DOHH2 (cell line): ENCODE results near the gene KIF26B.

Experiments
- H3F3A ChIP-seq: fragments of 200-600 bp; sonication (generic), shearing (Covaris generic); 2 replicates; pipeline ENCODE4 v1.6.0; 2016; ENCODE audit warnings: antibody characterized with exemption, mild to moderate bottlenecking; ENCODE audit not compliant: control insufficient read depth, insufficient read depth
- H3K27ac ChIP-seq: fragments of 200-600 bp; sonication (generic); 2 replicates; pipeline ENCODE4 v1.5.1; 2014; ENCODE audit warnings: low read depth, mild to moderate bottlenecking, low read length, moderate library complexity
- H3K27me3 ChIP-seq: fragments of 200-600 bp; sonication (generic); 2 replicates; pipeline ENCODE4 v1.6.1; 2014; ENCODE audit warnings: mild to moderate bottlenecking, low read length, mixed read lengths; ENCODE audit not compliant: control insufficient read depth
- H3K36me3 ChIP-seq: fragments of 200-600 bp; sonication (generic); 2 replicates; pipeline ENCODE4 v1.6.1; 2014; ENCODE audit warnings: mild to moderate bottlenecking, low read length, moderate library complexity, mixed read lengths; ENCODE audit not compliant: control insufficient read depth
- H3K4me1 ChIP-seq: fragments of 200-600 bp; sonication (generic); 2 replicates; pipeline ENCODE4 v1.6.1; 2014; ENCODE audit warnings: mild to moderate bottlenecking, low read length, mixed read lengths; ENCODE audit not compliant: control insufficient read depth
- H3K4me2 ChIP-seq: fragments of 200-600 bp; sonication (generic); 2 replicates; pipeline ENCODE4 v1.6.0; 2014; ENCODE audit warnings: mild to moderate bottlenecking, low read length, moderate library complexity
- H3K4me3 ChIP-seq: fragments of 200-600 bp; sonication (generic); 2 replicates; pipeline ENCODE4 v1.5.1; 2014; ENCODE audit warnings: mild to moderate bottlenecking, low read length, mixed read lengths
- H3K79me2 ChIP-seq: fragments of 200-600 bp; sonication (generic); 2 replicates; pipeline ENCODE4 v1.6.1; 2014; ENCODE audit warnings: mild to moderate bottlenecking, low read length, mixed read lengths; ENCODE audit not compliant: control insufficient read depth
- H3K9me2 ChIP-seq: fragments of 200-600 bp; sonication (generic); replicated peaks from 2 replicates; pipeline ENCODE4 v1.6.1; 2014; ENCODE audit warnings: mild to moderate bottlenecking, low read length, mixed read lengths; ENCODE audit not compliant: control insufficient read depth
- H3K9me3 ChIP-seq: fragments of 200-600 bp; sonication (generic); 2 replicates; pipeline ENCODE4 v1.6.1; 2014; ENCODE audit warnings: antibody characterized with exemption, low read length, mixed read lengths; ENCODE audit not compliant: control insufficient read depth, insufficient read depth
- H4K20me1 ChIP-seq: fragments of 200-600 bp; sonication (generic); 2 replicates; pipeline ENCODE4 v1.6.0; 2014; ENCODE audit warnings: low read depth, mild to moderate bottlenecking, antibody characterized with exemption, low read length, moderate library complexity; ENCODE audit not compliant: control insufficient read depth, insufficient read depth
- EZH2phosphoT487 ChIP-seq: fragments of 200-600 bp; sonication (generic); IDR thresholded peaks from 2 replicates; pipeline ENCODE4 v1.6.1; 2017; ENCODE audit warnings: borderline replicate concordance, mild to moderate bottlenecking, antibody characterized with exemption, low read length, moderate library complexity, mixed read lengths
- TF ChIP-seq, protein P1 (sequence below): fragments of 200-600 bp; sonication (generic); IDR thresholded peaks from one replicate; pipeline ENCODE4 v1.5.1; 2014; ENCODE audit warnings: antibody characterized with exemption, mild to moderate bottlenecking, low read depth, low read length; ENCODE audit not compliant: poor library complexity, severe bottlenecking

Gene KIF26B

DNA sequence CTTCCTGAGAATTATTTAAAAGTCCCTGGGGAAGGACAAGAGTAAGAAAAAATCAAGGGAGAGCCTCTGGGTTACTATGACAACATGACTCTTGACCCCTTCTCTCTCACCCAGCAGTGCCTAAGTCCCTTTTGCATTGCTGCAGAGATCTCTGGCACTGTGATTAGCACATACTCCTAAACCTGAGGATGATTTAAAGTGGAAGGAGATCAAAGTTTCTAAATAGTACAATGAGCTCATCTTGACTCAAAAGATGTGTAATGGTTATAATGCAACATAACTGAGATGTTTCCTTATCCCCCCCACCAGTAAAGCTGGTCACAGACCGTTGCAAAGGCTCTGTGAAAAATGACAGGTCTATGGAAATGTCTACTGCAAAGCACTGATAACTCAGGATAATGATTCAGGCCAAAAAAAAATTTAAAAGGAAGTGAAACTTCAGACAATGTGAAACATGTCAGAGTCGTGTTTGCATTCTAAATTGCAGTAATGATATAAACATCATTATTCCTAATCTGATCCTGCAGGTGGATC lies 519.2 kb downstream of the KIF26B start:
- H3F3A ChIP-seq, result no peaks in the 10 kb centered on the region; the same call in 1 of the 2 replicates
- no peaks in the 10 kb centered on the region for H3K36me3 ChIP-seq
- no peaks in the 10 kb centered on the region for H3K27me3 ChIP-seq
- H3K9me2 ChIP-seq, result no peaks in the 10 kb centered on the region
- no peaks in the 10 kb centered on the region for H4K20me1 ChIP-seq
- TF ChIP-seq, protein P1, sequence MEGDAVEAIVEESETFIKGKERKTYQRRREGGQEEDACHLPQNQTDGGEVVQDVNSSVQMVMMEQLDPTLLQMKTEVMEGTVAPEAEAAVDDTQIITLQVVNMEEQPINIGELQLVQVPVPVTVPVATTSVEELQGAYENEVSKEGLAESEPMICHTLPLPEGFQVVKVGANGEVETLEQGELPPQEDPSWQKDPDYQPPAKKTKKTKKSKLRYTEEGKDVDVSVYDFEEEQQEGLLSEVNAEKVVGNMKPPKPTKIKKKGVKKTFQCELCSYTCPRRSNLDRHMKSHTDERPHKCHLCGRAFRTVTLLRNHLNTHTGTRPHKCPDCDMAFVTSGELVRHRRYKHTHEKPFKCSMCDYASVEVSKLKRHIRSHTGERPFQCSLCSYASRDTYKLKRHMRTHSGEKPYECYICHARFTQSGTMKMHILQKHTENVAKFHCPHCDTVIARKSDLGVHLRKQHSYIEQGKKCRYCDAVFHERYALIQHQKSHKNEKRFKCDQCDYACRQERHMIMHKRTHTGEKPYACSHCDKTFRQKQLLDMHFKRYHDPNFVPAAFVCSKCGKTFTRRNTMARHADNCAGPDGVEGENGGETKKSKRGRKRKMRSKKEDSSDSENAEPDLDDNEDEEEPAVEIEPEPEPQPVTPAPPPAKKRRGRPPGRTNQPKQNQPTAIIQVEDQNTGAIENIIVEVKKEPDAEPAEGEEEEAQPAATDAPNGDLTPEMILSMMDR, result no peak
- TF ChIP-seq EZH2phosphoT487, result no peak
- H3K4me2 ChIP-seq, result peak overlapping the region; percentile 65
- peaks cover 39% of the 10 kb centered on the region for H3K4me1 ChIP-seq
- H3K4me3 ChIP-seq, result peak overlapping the region; percentile 56
- H3K27ac ChIP-seq, result peak overlapping the region; percentile 73
- H3K9me3 ChIP-seq, result no peaks in the 10 kb centered on the region
- no peaks in the 10 kb centered on the region for H3K79me2 ChIP-seq

DNA sequence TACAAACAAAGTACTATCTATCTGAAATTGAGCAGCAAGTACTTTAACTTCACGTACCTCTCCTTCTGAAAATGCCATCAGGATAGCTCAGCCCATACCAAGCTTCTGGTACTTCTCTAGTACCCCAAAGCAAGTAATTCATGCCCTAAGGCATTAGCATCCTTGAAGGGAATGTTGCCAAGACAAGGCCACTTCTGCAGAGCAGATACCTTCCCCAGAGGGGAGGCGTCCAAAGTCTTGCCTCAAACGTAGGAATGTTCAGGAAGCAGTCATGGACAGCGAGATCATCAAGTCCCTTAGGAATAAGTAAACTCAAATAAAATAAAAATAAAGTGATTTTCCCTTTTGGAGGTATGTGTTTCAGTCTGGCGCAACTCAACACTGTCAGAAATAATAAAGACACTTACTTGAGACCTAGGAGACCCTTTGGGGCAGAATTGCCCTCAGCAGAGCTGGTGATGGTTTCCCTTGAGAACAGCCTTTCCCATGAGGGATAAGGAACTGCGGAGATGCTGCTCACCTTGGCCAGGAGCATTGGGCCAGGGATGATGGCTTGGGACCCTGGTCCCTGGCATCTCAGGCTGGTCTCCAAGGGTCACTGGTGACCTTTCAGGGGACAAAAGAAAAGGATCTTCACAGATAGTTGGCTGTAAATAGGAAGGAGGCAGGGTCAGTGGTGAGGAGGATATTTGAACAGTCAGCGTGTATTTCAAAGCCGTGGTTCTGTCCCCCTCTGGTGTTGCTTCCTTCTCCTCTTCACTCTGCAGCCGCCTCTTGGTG lies 522.9 kb downstream of the KIF26B start:
- no peak overlapping the region for H3K4me2 ChIP-seq
- peaks cover 42% of the 10 kb centered on the region for H3K4me1 ChIP-seq
- no peaks in the 10 kb centered on the region for H4K20me1 ChIP-seq
- H3K9me2 ChIP-seq, result no peaks in the 10 kb centered on the region
- H3K36me3 ChIP-seq, result no peaks in the 10 kb centered on the region
- no peaks in the 10 kb centered on the region for H3K27me3 ChIP-seq
- H3F3A ChIP-seq, result no peaks in the 10 kb centered on the region; the same call in 1 of the 2 replicates
- no peak overlapping the region for H3K27ac ChIP-seq
- no peak overlapping the region for H3K4me3 ChIP-seq
- H3K9me3 ChIP-seq, result no peaks in the 10 kb centered on the region
- H3K79me2 ChIP-seq, result no peaks in the 10 kb centered on the region
- TF ChIP-seq, protein P1, result no peak
- TF ChIP-seq EZH2phosphoT487, result no peak

DNA sequence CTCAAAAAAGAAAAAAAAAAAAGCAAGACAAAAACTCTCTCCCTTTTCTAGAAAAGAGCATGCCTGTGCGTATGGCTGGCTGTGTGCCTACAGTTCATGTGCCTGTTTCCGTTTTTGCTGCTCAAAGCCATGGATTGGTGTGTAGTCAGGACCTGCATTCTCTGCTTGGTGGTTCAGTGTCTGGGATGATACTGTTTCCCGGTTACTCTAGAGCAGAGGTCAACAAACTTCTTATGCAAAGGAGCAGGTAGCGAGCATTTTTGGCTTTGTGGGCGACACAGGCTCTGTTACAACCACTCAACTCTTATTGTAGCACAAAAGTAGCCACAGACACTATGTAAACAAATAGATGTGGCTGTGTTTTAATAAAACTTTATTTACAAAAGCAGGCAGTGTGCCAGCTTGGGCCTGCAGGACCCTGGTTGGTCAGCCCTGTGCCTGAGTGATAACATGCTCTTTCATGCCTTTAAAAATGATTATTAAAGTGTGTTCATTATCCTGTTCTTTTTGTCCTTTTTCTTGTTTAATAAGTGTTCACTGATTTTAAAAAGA lies 524.2 kb downstream of the KIF26B start:
- Histone ChIP-seq H3K4me2 (no peak overlapping the region), H3K9me3 (no peaks in the 10 kb centered on the region), H3K4me1 (peaks cover 33% of the 10 kb centered on the region), H3K4me3 (no peak overlapping the region), H3K36me3 (no peaks in the 10 kb centered on the region), H3K79me2 (no peaks in the 10 kb centered on the region), H3K9me2 (no peaks in the 10 kb centered on the region), H3K27me3 (no peaks in the 10 kb centered on the region), H3K27ac (no peak overlapping the region), H4K20me1 (no peaks in the 10 kb centered on the region), H3F3A (no peaks in the 10 kb centered on the region; the same call in 1 of the 2 replicates)
- TF ChIP-seq, protein P1, result no peak
- TF ChIP-seq EZH2phosphoT487, result no peak
